Peyer's patch (tissue), 4 donors: ENCODE measurements around the gene SRM. TPM values are rescaled to one million over a fixed set of nuclear protein-coding genes. Genes with fewer than 3 reads are reported as not detected.
"Not testable (repeated sequence)": the region's sequence is repeated elsewhere in the genome, so short reads cannot be mapped to it uniquely, and the experiment has no call there.

Experiments
- DNase-seq, 3 donors: peaks; one replicate each; pipeline ENCODE4 v3.0.0-alpha.2; 2017 to 2019
- H3K27ac ChIP-seq, 4 donors: fragments of 200-600 bp; sonication (generic); one replicate each; pipeline ENCODE4 v1.5.1; 2016 to 2019
- H3K27me3 ChIP-seq, 2 donors: fragments of 200-600 bp; sonication (generic); one replicate each; pipeline ENCODE4 v1.5.1; 2019
- H3K36me3 ChIP-seq, 3 donors: fragments of 200-600 bp; sonication (generic); one replicate each; pipeline ENCODE4 v1.5.1; 2016 to 2019
- H3K4me1 ChIP-seq, 4 donors: fragments of 200-600 bp; sonication (generic); one replicate each; pipeline ENCODE4 v1.5.1; 2016 to 2019
- H3K4me3 ChIP-seq, 4 donors: fragments of 200-600 bp; sonication (generic); 1 replicate in 3 of 4; 2 replicates in 1 of 4; pipeline ENCODE4 v1.5.1; 2016 to 2019; ENCODE audit warnings: mild to moderate bottlenecking in 1 of 4
- H3K9me3 ChIP-seq, 4 donors: fragments of 200-600 bp; sonication (generic); one replicate each; pipeline ENCODE4 v1.5.1; 2016 to 2019; ENCODE audit warnings: mild to moderate bottlenecking in 1 of 4
- POLR2A ChIP-seq, 2 donors: fragments of 450-650 bp; IDR thresholded peaks; one replicate each; pipeline ENCODE4 v1.5.1; 2017; ENCODE audit warnings: antibody characterized with exemption in 2 of 2, mild to moderate bottlenecking in 2 of 2, moderate library complexity in 2 of 2
- total RNA-seq, 4 donors: library from RNA; depleted of rRNA; stranded (reverse); fragments of >200 nt; gene quantifications; one replicate each; pipeline ENCODE4 v1.1.0, GENCODE V29; 2016
- TF ChIP-seq, protein P1 (sequence below), 6 experiments: fragments of 450-650 bp in 4 of 6; fragments of 200-600 bp in 2 of 6; sonication (generic) in 1 of 6; IDR thresholded peaks; one replicate each; pipeline ENCODE4 v1.5.1; 2017 to 2019; ENCODE audit warnings: antibody characterized with exemption in 6 of 6, mild to moderate bottlenecking in 3 of 6, moderate library complexity in 1 of 6

The SRM gene
- total RNA-seq, 4 donors from 2014 or later = 9.3 to 38.6 (median 19.8) TPM

DNA sequence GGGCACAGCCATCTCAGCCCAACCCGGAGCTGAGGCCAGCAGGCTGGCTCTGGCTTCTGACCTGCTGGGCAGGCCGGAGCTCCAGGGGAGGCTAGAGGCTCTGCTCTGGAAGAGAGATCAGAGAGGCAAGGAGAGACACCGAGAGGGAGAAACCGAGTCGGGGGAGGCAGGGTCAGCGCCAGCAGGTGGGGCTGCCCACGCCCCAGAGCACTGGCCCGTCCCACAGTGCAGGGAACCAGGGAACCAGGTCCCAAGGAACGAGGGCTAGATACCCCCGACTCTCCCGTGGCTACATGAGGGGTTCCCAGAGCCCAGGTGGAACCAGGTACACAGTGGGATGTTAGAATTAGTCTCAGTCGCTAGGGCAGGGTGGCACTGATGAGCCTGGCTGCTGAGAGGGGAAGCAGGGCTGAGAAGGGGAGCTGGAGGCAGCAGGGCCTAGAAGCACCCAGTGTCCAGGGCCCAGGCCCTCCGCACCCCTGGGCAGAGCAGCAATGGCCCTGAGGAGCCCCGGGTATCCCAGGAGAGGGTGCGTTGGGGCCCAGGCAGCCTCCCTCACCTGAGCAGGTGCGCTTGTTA is 14.9 kb downstream of the SRM start:
- no peaks in the 10 kb centered on the region for H3K4me1 ChIP-seq
- H3K4me3 ChIP-seq = no peak overlapping the region
- no peaks in the 10 kb centered on the region for H3K9me3 ChIP-seq
- H3K36me3 ChIP-seq = no peaks in the 10 kb centered on the region
- DNase-seq = peak in 1 of 3 donors; percentile 27
- H3K27ac ChIP-seq = no peak overlapping the region
- no peaks in the 10 kb centered on the region for H3K27me3 ChIP-seq
- TF ChIP-seq, protein P1, sequence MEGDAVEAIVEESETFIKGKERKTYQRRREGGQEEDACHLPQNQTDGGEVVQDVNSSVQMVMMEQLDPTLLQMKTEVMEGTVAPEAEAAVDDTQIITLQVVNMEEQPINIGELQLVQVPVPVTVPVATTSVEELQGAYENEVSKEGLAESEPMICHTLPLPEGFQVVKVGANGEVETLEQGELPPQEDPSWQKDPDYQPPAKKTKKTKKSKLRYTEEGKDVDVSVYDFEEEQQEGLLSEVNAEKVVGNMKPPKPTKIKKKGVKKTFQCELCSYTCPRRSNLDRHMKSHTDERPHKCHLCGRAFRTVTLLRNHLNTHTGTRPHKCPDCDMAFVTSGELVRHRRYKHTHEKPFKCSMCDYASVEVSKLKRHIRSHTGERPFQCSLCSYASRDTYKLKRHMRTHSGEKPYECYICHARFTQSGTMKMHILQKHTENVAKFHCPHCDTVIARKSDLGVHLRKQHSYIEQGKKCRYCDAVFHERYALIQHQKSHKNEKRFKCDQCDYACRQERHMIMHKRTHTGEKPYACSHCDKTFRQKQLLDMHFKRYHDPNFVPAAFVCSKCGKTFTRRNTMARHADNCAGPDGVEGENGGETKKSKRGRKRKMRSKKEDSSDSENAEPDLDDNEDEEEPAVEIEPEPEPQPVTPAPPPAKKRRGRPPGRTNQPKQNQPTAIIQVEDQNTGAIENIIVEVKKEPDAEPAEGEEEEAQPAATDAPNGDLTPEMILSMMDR (IDR thresholded peaks at IDR 0.05) = no peak
- no peak for TF ChIP-seq POLR2A (IDR thresholded peaks at IDR 0.05)

DNA sequence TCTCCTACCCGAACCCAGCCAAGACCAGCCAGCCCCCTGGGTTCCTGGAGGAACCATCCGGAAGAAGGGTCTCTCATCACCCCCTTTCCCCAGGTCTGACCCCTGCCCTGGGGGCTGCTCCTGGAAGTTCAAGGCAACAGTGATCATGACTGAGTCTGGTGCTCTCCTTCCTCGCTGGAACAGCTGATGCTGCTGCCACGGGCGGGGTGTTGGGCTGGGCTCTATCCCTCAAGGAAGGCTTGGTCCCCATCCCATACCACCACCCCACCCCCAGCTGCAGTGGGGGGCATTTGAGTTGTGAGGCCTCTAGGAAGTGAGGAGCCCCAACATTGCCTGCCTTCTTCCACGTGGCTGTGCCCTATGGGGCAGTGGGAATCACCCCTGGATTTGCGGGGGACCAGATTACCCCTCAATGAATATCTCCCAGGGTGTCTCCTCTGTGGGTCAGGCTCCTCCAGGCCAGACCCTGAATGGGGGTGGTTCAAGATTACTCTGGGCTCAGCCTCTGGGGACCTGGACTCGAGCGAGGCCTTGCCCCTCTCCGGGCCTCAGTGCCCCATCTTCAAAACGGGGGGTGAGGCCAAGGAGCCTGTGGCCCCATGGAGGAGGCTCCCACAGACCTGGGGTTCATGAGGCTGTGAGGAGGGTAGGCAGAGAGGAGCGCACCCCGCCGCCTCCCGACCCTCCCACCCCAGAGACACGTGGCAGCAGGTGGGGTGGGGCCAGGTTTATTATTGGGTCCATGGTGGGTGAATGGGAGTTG is 15.6 kb downstream of the SRM start:
- peak in 1 of 3 donors; percentile 21 for DNase-seq
- no peak overlapping the region for H3K27ac ChIP-seq
- TF ChIP-seq, protein P1 (IDR thresholded peaks at IDR 0.05) = no peak
- TF ChIP-seq POLR2A (IDR thresholded peaks at IDR 0.05) = no peak
- H3K36me3 ChIP-seq = no peaks in the 10 kb centered on the region
- H3K4me1 ChIP-seq = no peaks in the 10 kb centered on the region
- no peak overlapping the region for H3K4me3 ChIP-seq
- no peaks in the 10 kb centered on the region for H3K27me3 ChIP-seq
- H3K9me3 ChIP-seq = no peaks in the 10 kb centered on the region

DNA sequence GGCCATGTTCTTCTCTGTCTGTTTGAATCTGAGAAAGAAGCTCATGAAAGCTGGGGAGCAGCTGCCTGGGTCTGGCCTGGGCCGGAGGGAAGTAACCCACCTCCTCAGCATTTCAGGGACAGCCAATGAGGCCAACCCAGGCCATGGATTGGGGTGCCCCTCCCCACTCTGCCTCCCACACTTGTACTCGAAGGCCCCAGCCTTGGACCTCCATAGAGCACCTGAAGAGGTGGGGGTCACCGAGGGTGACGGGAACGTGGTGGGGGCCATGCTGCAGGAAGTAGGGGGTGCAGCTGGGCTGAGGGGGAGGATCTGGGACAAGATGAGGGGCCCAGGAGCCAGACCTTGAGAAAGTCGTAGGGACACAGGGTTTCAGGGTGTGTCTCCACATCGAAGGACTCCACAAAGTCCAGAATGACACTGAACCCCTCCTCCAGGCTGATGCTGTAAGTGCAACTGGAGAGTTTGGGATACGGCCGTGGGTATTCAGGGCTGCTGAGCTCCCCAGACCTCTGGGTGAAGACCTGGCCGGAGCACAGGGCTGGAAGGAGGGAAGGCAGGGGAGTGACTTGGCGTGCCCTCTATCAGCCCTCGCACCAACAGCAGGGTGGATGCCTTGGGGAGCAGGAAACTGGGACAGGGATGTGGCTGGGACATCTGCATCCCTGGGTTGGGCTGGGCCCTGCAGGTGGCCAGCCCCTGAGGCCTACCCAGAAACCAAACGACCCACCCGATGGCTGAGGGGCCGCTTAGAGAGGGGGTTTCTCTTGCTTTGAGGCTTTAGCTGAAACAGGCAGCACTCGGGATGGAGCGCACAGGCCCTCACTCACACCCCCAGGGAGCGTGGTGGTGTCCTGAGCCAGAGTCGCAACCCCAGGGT is 16.6 kb downstream of the SRM start:
- H3K4me3 ChIP-seq = no peak overlapping the region
- H3K4me1 ChIP-seq = no peaks in the 10 kb centered on the region
- H3K9me3 ChIP-seq = no peaks in the 10 kb centered on the region
- no peak overlapping the region for H3K27ac ChIP-seq
- TF ChIP-seq POLR2A (IDR thresholded peaks at IDR 0.05) = no peak
- TF ChIP-seq, protein P1 (IDR thresholded peaks at IDR 0.05) = no peak
- H3K36me3 ChIP-seq = no peaks in the 10 kb centered on the region
- no peaks in the 10 kb centered on the region for H3K27me3 ChIP-seq
- DNase-seq = no peak

DNA sequence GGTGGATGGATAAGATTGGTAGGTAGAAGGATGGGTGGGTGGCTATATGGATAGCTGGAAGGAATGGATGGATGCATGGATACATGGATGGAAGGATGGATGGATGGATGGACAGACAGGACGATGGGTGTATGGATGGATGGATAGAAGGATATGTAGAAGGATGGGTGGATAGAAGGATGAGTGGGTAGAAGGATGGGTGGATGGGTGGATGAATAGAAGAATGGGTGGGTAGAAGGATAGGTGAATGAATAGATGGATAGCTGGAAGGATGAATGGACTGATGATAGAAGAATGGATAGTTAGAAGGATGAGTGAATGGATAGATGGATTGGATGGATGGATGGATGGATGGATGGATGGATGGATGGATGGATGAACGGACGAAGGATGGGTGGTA is 17.8 kb downstream of the SRM start:
- Histone ChIP-seq H3K27me3 (no peaks in the 10 kb centered on the region), H3K27ac (no peak overlapping the region), H3K9me3 (no peaks in the 10 kb centered on the region), H3K4me1 (no peaks in the 10 kb centered on the region), H3K36me3 (no peaks in the 10 kb centered on the region), H3K4me3 (no peak overlapping the region)
- no peak for DNase-seq
- TF ChIP-seq, protein P1 (IDR thresholded peaks at IDR 0.05) = no peak
- TF ChIP-seq POLR2A (IDR thresholded peaks at IDR 0.05) = no peak

DNA sequence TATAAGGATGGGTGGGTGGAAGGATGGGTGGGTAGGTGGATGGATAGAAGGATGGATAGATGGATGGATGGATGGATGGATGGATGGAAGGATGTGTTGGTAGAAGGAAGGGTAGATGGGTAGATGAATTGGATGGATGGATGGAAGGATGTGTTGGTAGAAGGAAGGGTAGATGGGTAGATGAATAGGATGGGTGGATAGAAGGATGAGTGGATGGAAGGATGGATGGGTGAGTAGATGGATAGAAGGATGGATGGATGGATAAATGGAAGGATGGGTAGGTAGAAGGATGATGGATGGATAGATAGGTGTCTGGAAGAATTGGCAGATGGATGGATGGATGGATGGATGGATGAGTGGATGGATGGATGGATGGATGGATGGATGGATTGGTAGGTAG is 18.8 kb downstream of the SRM start:
- no peak overlapping the region for H3K4me3 ChIP-seq
- no peaks in the 10 kb centered on the region for H3K4me1 ChIP-seq
- no peaks in the 10 kb centered on the region for H3K36me3 ChIP-seq
- H3K27ac ChIP-seq = no peak overlapping the region
- H3K27me3 ChIP-seq = no peaks in the 10 kb centered on the region
- H3K9me3 ChIP-seq = no peaks in the 10 kb centered on the region
- no peak for DNase-seq
- TF ChIP-seq, protein P1 (IDR thresholded peaks at IDR 0.05) = no peak
- no peak for TF ChIP-seq POLR2A (IDR thresholded peaks at IDR 0.05)

DNA sequence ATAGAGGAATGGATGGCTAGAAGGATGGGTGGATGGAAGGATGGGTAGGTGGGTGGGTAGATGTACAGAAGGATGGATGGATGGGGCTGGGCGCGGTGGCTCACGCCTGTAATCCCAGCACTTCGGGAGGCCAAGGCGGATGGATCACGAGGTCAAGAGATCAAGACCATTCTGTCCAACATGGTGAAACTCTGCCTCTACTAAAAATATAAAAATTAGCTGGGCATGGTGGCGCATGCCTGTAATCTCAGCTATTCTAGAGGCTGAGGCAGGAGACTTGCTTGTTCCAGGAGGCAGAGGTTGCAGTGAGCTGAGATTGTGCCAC is 19.8 kb downstream of the SRM start:
- H3K36me3 ChIP-seq, DNase-seq, H3K9me3 ChIP-seq, H3K27me3 ChIP-seq, H3K4me1 ChIP-seq, H3K27ac ChIP-seq, H3K4me3 ChIP-seq: not testable (repeated sequence)
